Hepatic stellate cell (primary cell): ENCODE results near the gene CES3.

Experiments
- DNase-seq: peaks from one replicate; pipeline ENCODE4 v3.0.0; 2011; ENCODE audit warnings: low spot score

Gene CES3

DNA sequence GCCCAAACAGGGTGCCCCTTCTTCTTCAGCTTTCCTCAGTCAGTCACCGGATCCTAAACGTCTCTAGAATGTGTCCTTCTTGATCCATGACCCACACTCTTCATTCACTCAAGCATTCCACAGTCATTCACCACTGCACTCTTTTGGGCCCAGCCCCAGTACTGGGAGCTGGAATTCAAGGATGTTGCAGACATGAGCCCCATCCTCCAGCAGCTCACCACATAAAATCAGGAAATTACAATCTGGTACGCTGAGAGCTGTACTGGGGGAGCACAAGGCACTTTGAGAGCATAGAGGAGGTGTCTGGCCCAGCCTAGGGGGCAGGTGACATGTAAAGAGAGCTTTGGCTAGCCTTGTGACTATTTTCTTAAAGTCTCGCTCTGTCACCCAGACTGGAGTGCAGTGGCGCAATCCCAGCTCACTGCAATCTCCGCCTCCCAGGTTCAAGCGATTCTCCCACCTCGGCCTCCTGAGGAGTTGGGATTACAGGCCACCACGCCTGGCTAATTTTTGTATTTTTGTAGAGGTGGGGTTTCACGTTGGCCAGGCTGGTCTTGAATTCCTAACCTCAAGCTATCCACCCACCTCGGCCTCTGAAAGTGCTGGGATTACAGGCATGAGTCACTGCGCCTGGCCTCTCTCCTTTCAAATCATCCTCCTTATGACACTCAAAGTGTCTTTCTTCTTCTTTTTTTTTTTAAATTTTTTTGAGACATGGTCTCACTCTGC lies 46.0 kb downstream of the CES3 start:
- no peak for DNase-seq

DNA sequence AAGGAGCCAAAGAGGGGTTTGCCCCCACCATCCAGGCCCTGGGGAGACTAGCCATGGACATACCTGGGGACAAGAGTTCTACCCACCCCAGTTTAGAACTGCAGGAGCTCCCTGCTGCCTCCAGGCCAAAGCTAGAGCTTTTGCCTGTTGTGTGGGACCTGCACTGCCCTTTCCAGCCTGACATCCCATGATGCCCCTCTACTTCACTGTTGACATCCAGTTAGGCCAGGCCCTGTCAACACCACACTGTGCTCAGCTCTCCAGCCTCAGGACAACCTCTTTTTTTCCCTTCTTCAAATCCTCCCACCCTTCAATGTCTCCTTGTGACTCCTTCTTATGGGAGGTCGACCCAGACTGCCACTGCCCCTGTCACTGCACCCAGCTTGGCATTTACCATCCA lies 48.1 kb downstream of the CES3 start:
- no peak for DNase-seq

DNA sequence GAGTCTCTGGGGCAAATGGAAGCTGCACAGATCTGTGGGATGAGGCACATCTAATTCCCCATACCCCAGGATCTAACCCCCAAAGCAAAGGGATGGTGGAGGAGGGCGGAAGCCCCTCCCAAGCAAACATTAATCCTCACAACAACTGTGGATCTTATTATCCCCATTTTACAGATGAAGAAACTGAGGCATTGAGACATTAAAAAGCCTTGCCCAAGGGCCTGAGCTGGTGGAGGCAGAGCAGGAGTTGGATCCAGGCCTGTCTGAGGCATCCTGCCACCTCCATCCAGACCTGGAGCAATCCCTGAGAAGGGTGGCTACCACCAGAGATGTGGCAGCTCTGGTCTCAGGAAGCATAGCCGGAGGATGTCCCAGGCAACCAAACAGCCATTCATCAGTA lies 50.2 kb downstream of the CES3 start:
- no peak for DNase-seq

DNA sequence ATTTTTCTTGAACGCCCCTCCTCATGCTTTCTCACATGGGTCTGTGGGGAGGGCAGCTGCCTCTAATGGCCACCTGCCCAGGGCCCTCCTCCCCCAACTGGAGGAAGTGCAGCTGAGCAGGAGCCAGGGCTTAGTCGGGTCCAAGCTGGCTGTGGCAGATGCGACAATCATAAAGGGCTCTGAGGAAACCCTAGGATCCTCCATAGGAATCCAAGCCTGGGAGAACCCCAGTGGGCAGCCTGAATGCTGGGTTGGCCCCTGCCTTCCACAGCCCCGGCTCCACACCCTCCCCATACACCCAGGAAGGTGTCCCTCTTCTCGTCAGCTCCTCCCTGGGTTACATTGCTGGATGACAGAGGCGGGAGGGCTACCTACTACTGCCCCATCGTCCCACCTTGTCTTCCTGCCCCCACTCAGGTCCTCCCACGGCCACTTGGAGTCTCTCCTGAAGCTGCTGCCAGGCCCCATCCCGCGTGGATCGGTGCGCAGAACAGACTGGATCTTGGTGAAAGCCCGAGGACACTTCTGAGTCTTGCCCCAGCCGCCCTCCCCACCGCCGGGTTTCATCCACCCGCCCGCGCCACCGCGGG lies 52.3 kb downstream of the CES3 start:
- no peak for DNase-seq

DNA sequence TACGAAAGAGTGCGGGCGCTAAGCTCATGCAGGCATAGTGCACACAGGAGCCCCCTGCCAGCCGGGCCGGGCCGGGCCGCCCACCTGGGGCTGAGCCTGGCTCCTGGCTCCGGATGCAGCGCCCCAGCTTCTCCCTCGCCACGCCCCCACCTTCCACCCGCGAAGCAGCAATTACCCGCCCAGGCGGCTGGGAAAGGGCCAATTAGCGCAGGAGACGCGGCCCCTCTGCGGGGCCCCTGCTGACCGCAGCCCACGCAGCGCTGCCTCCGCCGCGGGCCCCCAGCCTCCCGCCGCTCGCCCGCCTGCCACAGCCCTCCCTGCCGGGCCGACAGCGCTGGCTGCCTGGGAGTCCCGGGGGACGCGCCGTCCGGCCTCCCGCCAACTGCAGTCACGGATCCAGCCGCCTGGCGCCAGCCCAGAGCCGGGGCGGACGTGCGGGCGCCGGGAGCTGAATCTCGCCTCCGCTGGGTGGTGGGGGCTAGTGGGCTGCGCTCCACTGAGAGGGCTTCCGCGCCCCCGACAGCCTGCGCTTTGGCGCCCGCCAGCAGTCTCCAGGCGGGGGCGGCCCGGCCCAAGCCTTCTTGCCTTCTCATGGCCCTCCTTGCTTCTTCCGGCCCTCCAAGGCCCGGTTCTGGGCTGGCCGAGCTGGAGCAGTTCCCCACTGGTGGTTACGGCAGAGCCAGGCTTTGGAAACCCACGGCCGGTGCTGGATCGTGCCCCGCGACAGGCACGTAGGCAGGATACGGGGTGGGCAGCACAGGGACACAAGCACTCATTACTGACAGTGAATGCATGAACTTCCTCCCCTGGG lies 53.0 kb downstream of the CES3 start:
- peak; percentile 77 for DNase-seq

- DNase-seq: no peak
Measured at GRCh38 chr16:67014634-67015312, 53.7 kb downstream of the CES3 start.

DNA sequence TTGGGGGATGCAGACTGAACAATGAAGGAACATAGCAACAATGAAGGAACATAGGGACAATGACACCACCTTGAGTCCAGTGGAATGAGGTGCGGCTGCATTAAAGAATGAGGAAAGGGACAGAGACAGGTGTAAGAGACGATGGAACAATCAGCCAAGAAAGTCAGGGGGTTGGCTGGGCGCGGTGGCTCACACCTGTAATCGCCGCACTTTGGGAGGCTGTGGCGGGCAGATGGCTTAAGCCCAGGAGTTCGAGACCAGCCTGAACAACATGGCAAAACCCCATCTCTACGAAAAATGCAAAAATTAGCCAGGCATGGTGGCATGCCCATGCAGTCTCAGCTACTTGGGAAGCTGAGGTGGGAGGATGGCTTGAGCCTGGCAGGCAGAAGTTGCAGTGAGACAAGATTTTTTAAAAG lies 54.3 kb downstream of the CES3 start:
- DNase-seq: no peak

DNA sequence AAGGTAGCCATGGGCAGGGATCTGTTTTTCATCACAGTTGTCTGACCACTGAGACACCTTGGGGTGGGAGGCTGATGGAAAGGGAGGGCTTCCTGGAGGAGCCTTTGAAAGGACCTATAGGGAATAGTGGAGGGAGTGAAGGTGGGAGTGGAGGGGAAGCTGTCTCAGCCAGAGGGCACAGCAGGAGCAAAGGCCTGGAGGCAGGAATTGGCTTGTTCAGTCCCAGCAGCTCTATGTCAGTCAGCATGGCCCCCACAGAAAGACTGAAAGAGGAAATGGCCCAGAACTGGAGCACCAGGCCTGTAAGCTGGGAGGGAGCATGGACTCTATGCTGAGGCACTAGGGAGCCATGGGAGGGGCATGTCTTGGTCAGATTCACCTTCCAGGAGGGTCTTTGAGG lies 55.1 kb downstream of the CES3 start:
- no peak for DNase-seq

DNA sequence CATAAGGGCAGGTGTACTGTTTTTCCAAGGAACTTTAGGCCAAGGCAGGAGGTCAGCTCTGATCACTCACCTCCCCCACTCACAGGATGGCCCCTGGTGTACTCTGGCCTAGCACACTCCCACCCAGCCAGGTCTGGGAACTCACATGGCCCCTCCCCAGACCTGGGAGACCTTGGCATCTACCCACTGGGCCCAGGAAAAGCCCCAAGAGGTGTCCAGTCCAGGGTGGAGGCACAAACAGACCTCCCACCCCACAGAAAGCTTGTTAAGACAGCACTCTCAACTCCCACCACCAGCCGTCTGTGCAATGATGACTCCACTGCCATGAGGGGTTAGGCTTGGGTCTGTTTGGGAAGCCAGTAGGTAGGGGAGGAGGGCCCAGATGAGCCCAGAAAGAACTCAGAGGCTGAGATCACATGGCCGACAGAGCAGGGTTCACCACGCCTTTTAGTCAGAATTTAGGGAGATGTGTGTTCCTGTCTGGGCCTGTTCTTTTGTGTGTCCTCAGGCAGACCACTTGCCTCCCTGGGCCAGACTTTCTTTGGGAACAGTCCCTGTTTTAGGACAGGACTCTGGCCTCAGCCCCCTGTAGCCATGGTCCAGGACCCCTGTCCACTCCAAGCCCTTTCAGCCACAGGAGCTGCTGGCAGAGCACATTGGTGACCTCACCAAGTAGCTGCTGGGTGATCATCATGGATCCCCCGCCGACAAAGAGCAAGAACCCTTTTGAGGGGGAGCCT lies 55.8 kb downstream of the CES3 start:
- no peak for DNase-seq

GRCh38 chr16:67017421-67017750 lies 56.3 kb downstream of the CES3 start:
- DNase-seq: no peak

DNA sequence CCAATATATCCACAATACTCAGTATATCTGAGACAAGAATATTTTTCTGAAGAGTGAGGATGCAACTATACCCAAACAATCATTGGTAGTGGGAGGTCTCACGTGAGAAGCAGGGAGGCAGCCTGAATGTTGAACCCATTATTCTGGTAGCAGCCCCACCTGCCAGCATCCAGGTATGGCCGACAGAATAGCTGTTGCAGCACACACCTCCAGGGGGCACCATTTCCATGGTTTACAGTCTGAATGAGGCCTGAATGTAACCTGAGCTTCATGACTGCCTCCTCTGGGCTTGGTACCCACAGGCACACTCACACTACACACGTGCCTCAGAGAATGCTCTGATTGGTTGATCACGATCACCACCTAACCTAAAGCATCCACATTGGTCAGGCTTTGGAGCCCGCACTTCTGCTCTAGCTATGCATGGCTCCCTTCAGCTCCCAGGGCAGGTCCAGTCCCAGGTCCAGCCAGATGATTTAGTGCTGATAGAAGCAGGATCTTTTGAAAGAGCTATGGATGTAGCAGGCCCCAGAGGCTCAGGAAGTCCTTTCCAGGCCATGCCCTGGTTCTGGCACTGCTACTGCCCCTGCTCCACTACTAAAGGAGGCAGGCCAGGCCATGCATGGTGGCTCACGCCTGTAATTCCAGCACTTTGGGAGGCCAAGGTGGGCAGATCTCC lies 56.9 kb downstream of the CES3 start:
- peak; percentile 89 for DNase-seq

DNA sequence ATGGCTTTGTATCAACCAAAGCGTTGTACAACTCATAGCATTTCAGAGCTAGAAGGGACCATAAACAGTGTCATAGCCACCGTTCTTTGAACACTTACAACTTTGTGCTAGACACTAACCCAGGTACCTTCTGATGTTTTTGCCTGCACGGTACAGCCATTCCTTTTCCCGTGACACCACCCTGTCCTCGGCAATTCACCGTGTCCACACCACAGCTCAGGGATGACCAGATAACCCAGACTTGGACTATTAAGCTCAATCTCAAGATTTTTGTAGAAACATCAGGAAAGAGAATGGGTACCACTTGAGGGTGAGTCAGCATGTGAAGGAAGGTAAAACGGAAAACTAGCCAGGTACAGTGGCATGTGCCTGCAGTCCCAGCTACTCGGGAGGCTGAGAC lies 58.1 kb downstream of the CES3 start:
- no peak for DNase-seq

DNA sequence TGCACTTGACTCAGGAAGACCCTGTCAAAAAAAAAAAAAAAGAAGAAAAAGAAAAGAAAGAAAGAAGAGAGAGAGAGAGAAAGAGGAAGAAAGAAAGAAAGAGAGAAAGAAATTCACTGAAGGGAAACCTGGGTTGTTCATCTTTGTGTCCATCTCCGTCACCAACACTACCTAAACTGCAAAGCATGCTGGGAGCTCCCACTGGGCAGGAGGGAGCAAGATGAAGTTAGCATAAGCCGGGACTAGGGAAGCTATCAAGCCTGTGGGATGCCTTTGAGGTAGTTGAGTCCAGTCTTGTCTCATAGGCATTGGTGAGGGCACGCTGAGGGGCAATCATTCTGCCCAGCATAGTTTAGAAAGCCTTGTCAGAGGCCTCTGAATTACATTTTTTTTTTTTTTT lies 60.3 kb downstream of the CES3 start:
- no peak for DNase-seq

GRCh38 chr16:67022531-67023214 lies 61.6 kb downstream of the CES3 start:
- no peak for DNase-seq

DNA sequence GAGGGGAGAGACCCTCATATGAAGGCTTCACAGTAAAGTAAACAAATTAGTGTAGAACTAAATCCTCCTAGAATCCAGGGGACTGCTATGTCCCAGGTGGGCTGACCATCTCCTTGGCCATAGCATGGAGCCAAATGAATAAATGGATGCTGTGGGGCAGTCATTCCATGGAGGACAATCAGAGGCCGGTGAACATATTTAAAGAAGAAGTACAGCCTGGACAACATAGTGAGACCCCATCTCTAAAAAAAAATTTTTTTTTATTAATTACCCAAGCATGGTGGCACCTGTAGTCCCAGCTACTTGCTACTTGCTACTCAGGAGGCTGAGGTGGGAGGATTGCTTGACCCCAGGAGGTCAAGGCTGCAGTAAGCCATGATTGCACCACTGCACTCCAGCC lies 62.6 kb downstream of the CES3 start:
- DNase-seq: no peak
